HepG2 (cell line): ENCODE data around the gene PDE4D. TPM values are rescaled to one million over a fixed set of nuclear protein-coding genes. Genes with fewer than 3 reads are reported as not detected.

ENCODE experiments used
- ATAC-seq: fragments of 200-7000 bp; cut with Tn5 transposase; 3 replicates; pipeline ENCODE4 v1.9.1; 2020; ENCODE audit warnings: mild to moderate bottlenecking, moderate library complexity
- BruUV-seq: library from RNA; stranded (reverse); fragments of 400-500 nt; replicated peaks from 2 replicates; lab custom pipeline; 2021; lab: Mats Ljungman, UMichigan
- CTCF ChIA-PET: fragments of 300-600 bp; formaldehyde crosslinking; extraction: SDS; loops from one replicate; lab custom pipeline; 2021; ENCODE audit warnings: low total read pairs, inconsistent platforms, low intra/inter-chr PET ratio; lab: Yijun Ruan, JAX
- POLR2A ChIA-PET: fragments of 350-600 bp; sonication (Branson Sonifier 250); formaldehyde crosslinking; loops from one replicate; lab custom pipeline; 2020; ENCODE audit warnings: antibody characterized with exemption, inconsistent platforms; lab: Yijun Ruan, JAX
- DNase-seq: peaks from one replicate; pipeline ENCODE4 v3.0.0-alpha.2; 2015; ENCODE audit warnings: low spot score
- FAIRE-seq: peaks from 3 replicates; lab custom pipeline; 2011; peaks lifted over from hg19 to GRCh38; lab: Jason Lieb, UNC
- H2AFZ ChIP-seq: one replicate; pipeline ENCODE4 v1.6.1; 2011; ENCODE audit warnings: low read length, inconsistent platforms
- H3K27ac ChIP-seq: fragments of 300-600 bp; 3 replicates; pipeline ENCODE4 v1.8.0; 2011; ENCODE audit warnings: mixed run types, mild to moderate bottlenecking, mixed read lengths, low read length, inconsistent platforms; ENCODE audit not compliant: insufficient read depth; ENCODE audit errors: extremely low read length
- H3K27me3 ChIP-seq, 2 experiments: fragments of 200-600 bp in 1 of 2; 2 replicates in 1 of 2; 3 replicates in 1 of 2; pipeline versions ENCODE4 v1.6.0 to v1.8.0; 2011; ENCODE audit warnings: low read length in 2 of 2, mild to moderate bottlenecking in 2 of 2, moderate library complexity in 2 of 2, inconsistent platforms in 1 of 2; ENCODE audit not compliant: insufficient read depth in 2 of 2, control insufficient read depth in 1 of 2
- H3K36me3 ChIP-seq, 2 experiments: fragments of 200-600 bp in 1 of 2; replicated peaks in 1 of 2; 2 replicates in 1 of 2; 3 replicates in 1 of 2; pipeline versions ENCODE4 v1.5.1 to v1.8.0; 2011; ENCODE audit warnings: low read length in 2 of 2, inconsistent platforms in 1 of 2; ENCODE audit not compliant: insufficient read depth in 2 of 2, control insufficient read depth in 1 of 2
- H3K4me1 ChIP-seq: 2 replicates; pipeline ENCODE4 v1.5.1; 2012; ENCODE audit warnings: low read length, inconsistent platforms; ENCODE audit not compliant: insufficient read depth
- H3K4me2 ChIP-seq: 2 replicates; pipeline ENCODE4 v1.6.0; 2011; ENCODE audit warnings: low read depth, low read length, inconsistent platforms
- H3K4me3 ChIP-seq, 3 experiments: fragments of 200-600 bp in 1 of 3; sonication (generic), shearing (Covaris generic) in 1 of 3; replicated peaks in 1 of 3; 2 replicates each; pipeline ENCODE4 v1.5.1; 2011 to 2016; ENCODE audit warnings: low read length in 3 of 3, inconsistent platforms in 2 of 3, low read depth in 2 of 3, mild to moderate bottlenecking in 2 of 3, control low read depth in 1 of 3, mixed read lengths in 1 of 3; ENCODE audit not compliant: insufficient read depth in 1 of 3
- H3K79me2 ChIP-seq: one replicate; pipeline ENCODE4 v1.6.1; 2011; ENCODE audit warnings: low read length, inconsistent platforms; ENCODE audit not compliant: insufficient read depth
- H3K9ac ChIP-seq: 2 replicates; pipeline ENCODE4 v1.6.0; 2011; ENCODE audit warnings: mild to moderate bottlenecking, low read depth, low read length, inconsistent platforms; ENCODE audit not compliant: insufficient read depth
- H3K9me3 ChIP-seq: 2 replicates; pipeline ENCODE4 v1.5.1; 2012; ENCODE audit warnings: mild to moderate bottlenecking, low read length
- H4K20me1 ChIP-seq: 2 replicates; pipeline ENCODE4 v1.6.0; 2011; ENCODE audit warnings: inconsistent platforms, mild to moderate bottlenecking, low read length, moderate library complexity; ENCODE audit not compliant: insufficient read depth
- CENPT ChIP-seq: sonication (generic); formaldehyde crosslinking; IDR thresholded peaks from 2 replicates; pipeline ENCODE4 v1.8.0; 2022; ENCODE audit warnings: low read depth, mild to moderate bottlenecking, moderate library complexity, missing genetic modification reagents
- CSRNP2 ChIP-seq: sonication (generic); formaldehyde crosslinking; conservative IDR thresholded peaks from 2 replicates; pipeline ENCODE4 v1.8.0; 2022; ENCODE audit warnings: low read depth, missing genetic modification reagents
- PHF20 ChIP-seq: sonication (generic); formaldehyde crosslinking; IDR thresholded peaks from 2 replicates; pipeline ENCODE4 v1.5.0; 2020; ENCODE audit warnings: mild to moderate bottlenecking, missing genetic modification reagents
- REST ChIP-seq, 2 experiments: IDR thresholded peaks; 2 replicates each; pipeline ENCODE4 v1.6.1; 2011 to 2012; ENCODE audit warnings: low read length in 2 of 2, borderline replicate concordance in 1 of 2, low read depth in 1 of 2, mild to moderate bottlenecking in 1 of 2, moderate library complexity in 1 of 2
- ZNF75D ChIP-seq: sonication (generic); formaldehyde crosslinking; IDR thresholded peaks from 2 replicates; pipeline ENCODE4 v1.8.1; 2023; ENCODE audit warnings: missing genetic modification reagents, mild to moderate bottlenecking, borderline replicate concordance
- WGBS: methylation state at CpG from one replicate; pipeline ENCODE4 v1.1.6; 2017; ENCODE audit warnings: low lambda C conversion rate; 5-methylcytosine and 5-hydroxymethylcytosine counted together
- in situ Hi-C: cut with HindIII; loops from 2 replicates; pipeline ENCODE4 v1.10.0; 2017; ENCODE audit warnings: low pct_unique_long_range_greater_than_20kb; ENCODE audit not compliant: extremely low pct_ligation_motif_present
- intact Hi-C: fragments of 100-400 bp; cut with micrococcal nuclease; formaldehyde crosslinking; loops from one replicate; pipeline ENCODE4 v1.10.0; 2022; ENCODE audit not compliant: unreplicated experiment
- polyA plus RNA-seq, 8 experiments: library from polyadenylated mRNA; depleted of rRNA in 3 of 8; stranded (reverse) in 7 of 8; unstranded in 1 of 8; fragments of >200 nt; fragmentation: Illumina TruSeq in 4 of 8; extraction: Trizol in 4 of 8; gene quantifications; 2 replicates each; pipeline versions ENCODE4 v1.2.1 to v1.2.3, GENCODE V29; 2011 to 2016; ENCODE audit warnings: low read depth in 4 of 8, missing spikeins in 1 of 8, mixed read lengths in 1 of 8; ENCODE audit not compliant: insufficient read depth in 1 of 8
- total RNA-seq, 5 experiments: library from RNA; depleted of rRNA; stranded (reverse); fragments of >200 nt; fragmentation: Illumina TruSeq; extraction: Trizol; gene quantifications; 2 replicates each; pipeline ENCODE4 v1.2.3, GENCODE V29; 2016; ENCODE audit warnings: low read depth in 1 of 5

The PDE4D gene
- total and polyA plus RNA-seq, 2 of the 13 experiments (the other 11 are each of a cell fraction or from before 2014, with no cell fraction given): 7.0 to 12.2 TPM

- in situ Hi-C loops: loop anchor here (10.0 kb wide), 1 partner anchor 127 kb away; no protein-coding TSS in a partner anchor
- DNase-seq: no peak
- Histone ChIP-seq H3K79me2 (no peaks in the 10 kb centered on the region), H3K4me3 (no peak overlapping the region), H3K36me3 (no peaks in the 10 kb centered on the region), H4K20me1 (no peaks in the 10 kb centered on the region), H3K4me2 (no peak overlapping the region), H2AFZ (no peak overlapping the region), H3K27ac (no peak overlapping the region), H3K27me3 (no peaks in the 10 kb centered on the region), H3K4me1 (no peaks in the 10 kb centered on the region), H3K9ac (no peak overlapping the region), H3K9me3 (no peaks in the 10 kb centered on the region)
- no peak for FAIRE-seq
- ATAC-seq: no peak
- POLR2A ChIA-PET: no interaction called here
- CTCF ChIA-PET: no interaction called here
- TF ChIP-seq CENPT (no peak), CSRNP2 (no peak), ZNF75D (CRISPR knock-in tag) (no peak), PHF20 (CRISPR knock-in tag) (no peak), REST (IDR thresholded peaks at IDR 0.05; ENCODE audit: borderline replicate concordance in 1 of 2, low read depth in 1 of 2, low read length in 2 of 2) (no peak)
- 56% methylated on average over 4 of the region's 4 CpGs for WGBS
- BruUV-seq: no TSS peak
- intact Hi-C loops: no loop called here
Measured at GRCh38 chr5:59341760-59342159, 551.8 kb downstream of the PDE4D start.
